PC-3 (cell line): Measurements from ENCODE around the gene RPS6KA2.

Experiments
- EZH2 ChIP-seq: fragments of 300-600 bp; sonication (generic); IDR thresholded peaks from one replicate; pipeline ENCODE4 v1.6.1; 2017; ENCODE audit warnings: antibody characterized with exemption, mild to moderate bottlenecking, low read length; ENCODE audit not compliant: unreplicated experiment
- TF ChIP-seq, protein P1 (sequence below): fragments of 300-600 bp; sonication (generic); conservative IDR thresholded peaks from 2 replicates; pipeline ENCODE4 v1.5.1; 2017; ENCODE audit warnings: antibody characterized with exemption, low read depth, mild to moderate bottlenecking, low read length

DNA sequence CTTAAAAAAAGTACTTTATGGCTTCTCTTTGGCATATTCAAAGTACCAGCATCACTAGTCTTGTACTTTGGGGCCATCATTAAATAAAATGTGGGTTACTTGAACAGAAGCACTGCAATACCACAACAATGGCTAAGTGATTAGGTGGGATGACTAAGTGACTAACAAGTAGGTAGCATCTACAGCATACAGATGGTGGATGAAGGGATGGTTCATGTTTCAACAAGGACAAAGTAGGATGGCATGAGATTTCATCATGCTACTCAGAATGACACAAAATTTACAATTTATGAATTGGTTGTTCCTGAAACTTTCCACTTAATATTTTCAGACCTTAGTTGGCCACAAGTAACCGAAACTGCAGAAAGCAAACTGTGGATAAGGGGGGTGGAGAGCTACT, 252.0 kb downstream of the RPS6KA2 start:
- TF ChIP-seq, protein P1, sequence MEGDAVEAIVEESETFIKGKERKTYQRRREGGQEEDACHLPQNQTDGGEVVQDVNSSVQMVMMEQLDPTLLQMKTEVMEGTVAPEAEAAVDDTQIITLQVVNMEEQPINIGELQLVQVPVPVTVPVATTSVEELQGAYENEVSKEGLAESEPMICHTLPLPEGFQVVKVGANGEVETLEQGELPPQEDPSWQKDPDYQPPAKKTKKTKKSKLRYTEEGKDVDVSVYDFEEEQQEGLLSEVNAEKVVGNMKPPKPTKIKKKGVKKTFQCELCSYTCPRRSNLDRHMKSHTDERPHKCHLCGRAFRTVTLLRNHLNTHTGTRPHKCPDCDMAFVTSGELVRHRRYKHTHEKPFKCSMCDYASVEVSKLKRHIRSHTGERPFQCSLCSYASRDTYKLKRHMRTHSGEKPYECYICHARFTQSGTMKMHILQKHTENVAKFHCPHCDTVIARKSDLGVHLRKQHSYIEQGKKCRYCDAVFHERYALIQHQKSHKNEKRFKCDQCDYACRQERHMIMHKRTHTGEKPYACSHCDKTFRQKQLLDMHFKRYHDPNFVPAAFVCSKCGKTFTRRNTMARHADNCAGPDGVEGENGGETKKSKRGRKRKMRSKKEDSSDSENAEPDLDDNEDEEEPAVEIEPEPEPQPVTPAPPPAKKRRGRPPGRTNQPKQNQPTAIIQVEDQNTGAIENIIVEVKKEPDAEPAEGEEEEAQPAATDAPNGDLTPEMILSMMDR: no peak
- TF ChIP-seq EZH2: no peak
